HG03439 (cell line): ENCODE results near the gene AP3M1.

Experiments
- ATAC-seq: cut with Tn5 transposase; IDR thresholded peaks from one replicate; pipeline ENCODE4 v1.9.1; 2021; ENCODE audit warnings: mild to moderate bottlenecking, moderate library complexity; ENCODE audit not compliant: unreplicated experiment

Gene AP3M1

GRCh38 chr10:74081941-74082718, 68.5 kb downstream of the AP3M1 start:
- no peak for ATAC-seq

DNA sequence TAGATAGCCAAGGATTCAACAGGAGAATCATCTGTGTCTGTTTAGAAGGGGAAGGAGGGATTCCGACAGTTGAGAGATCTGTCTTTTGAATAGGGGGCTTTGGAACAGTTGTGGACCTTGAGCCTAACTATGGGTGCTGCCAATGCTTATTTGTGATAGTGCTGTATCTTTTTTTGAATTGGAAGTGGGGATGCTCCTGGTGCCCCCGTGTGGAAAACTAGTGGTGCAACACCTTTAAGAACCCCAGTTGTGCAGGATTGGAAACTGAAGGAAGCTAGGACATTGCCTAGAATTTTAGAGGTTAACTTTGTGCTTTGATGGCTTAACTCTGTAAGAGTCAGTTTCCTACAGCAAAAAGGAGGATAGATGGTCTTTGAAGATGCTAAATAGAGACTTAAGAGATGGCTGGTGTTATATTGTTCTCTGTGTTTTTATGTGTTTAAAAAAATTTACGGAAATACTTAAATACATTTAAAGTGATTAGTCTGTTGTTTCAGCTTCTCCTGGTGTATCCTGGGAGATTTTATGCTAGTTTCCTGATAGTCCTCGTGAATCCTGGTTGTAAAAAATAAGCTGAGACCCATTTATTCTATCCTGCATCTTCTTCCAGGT, 69.3 kb downstream of the AP3M1 start:
- no peak for ATAC-seq

- no peak for ATAC-seq
Measured at GRCh38 chr10:74079936-74080590, 70.6 kb downstream of the AP3M1 start.

DNA sequence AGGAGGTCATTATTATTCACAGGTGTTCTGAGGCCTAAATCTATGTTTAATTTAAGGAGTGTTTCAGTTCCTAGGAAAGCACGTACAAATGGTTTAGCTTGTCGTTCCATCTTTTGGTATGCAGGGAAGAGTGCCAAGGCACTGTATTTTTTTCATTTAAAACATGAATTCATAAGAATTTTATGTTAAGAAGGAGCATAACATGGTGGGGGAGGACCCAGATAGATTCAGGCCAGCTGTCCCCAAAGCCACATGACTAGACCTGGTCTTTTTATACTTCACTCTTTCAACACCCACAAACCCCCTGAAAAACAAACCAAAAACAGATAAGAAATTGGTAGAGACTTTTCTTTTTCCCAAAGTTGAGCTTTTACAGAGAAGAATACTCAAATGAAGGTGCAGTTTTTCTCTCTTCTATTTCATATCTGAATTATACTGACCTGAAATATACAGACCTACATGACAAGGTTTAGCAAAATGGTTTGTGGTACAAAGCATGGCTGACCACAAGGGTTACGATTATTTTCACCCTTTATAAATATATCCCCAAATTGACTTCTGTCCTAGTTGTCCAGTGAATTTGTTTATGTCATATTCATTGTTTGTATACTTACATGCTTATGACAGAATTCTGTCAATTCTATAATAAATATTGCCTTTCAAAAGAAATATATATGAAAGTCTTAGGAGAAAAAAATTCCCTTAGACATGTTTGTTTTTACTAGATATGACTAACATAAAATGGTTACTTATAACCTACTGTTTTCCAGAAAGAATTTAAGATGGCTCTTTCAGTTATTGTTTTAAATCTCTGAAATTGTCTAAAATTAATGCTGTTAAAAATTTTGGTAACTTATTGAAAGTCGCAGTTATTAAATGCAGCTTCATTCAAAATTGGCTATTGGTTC, 71.3 kb downstream of the AP3M1 start:
- ATAC-seq, result no peak

DNA sequence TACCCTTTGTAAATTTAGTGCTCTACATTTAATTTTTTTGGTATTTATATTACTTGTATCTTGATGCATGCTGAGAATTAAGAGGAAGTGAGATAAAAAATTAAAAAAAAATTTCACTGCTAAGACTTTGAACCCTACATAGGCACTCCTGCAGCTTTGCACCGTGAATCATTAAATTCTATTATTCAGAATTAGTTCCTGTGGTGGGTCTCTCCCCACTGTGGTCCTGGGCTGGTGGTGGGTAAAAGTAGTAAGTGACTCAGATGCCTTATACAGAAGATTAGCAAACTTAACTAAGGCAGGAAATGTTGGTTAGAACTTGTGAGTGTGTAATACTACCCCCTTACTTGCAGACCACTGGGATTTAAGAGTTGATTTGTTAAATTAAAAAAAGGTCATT, 72.6 kb downstream of the AP3M1 start:
- ATAC-seq, result no peak

DNA sequence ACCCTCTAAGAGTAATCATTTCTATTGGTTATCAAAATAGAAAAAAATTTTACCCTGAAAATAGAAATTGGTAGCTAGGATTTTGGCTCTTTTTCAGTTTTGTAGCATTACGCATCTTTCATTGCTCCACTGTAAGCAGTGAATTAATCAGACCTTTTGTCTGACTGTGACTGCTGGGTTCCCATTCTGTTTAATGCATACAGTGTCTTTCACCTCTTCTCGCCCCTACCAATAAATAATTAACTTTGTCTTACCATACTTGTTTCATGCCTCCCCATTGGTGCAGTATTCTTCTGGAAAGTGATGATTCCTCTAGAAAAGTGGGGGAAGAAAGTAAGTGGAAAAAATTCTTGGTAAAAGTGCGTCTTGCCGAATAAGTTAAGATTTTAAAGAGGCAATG, 73.2 kb downstream of the AP3M1 start:
- no peak for ATAC-seq

- ATAC-seq, result no peak
Measured at GRCh38 chr10:74076961-74077360, 73.7 kb downstream of the AP3M1 start.

DNA sequence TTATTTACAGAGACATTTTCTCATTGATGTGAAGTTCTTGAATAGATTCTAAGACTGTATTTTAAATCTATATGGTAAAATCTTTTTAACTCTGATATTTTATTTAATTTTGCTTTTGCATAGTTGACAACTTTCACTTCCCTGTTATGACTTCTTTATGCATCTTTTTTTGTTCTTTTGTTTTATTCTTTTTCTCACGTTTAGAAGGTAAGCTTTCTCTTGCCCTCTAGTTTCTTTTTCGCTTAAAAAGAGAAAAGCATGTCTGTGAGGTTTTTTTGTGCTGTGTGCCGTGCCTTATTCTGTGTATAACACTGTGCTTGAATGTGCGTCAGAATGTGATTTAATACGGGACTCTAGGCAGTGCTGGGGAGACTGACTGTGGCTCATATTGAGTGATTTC, 74.7 kb downstream of the AP3M1 start:
- ATAC-seq, result no peak

DNA sequence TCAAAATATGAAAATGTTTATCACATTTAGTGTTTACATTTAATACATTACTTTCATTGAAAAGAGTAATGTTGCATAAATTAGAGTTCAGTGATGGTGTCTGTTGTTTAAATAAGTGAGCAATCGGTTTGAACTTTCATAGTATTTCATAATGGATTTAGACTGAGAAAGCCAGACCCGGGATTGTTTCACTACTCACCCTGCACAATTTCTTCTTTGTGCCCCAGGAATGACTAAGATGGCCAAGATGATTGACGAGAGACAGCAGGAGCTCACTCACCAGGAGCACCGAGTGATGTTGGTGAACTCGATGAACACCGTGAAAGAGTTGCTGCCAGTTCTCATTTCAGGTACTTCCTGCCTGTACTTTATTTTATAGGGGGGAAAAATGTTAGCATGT, 78.1 kb downstream of the AP3M1 start:
- ATAC-seq, result no peak

DNA sequence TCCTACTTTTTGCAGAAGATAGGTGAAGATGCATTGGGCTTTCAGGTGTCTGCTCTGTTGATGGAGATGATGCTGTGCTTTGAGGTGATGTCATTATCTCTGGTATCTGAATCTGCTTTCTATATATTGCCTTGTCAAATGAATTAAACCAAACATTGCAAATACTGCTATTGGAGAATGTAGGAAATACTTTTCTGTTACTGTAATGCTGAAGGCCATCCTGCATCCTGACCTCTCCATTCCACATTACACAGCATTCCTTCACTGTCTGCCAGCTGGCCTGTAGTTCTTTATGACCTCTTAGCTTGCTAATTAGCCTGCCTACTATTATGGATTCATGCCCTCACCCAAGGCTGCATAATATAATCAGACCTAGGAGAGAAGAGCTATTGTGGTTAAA, 79.5 kb downstream of the AP3M1 start:
- ATAC-seq, result no peak
